A549 (cell line): ENCODE data around the gene TMEM79. TPM values are rescaled to one million over a fixed set of nuclear protein-coding genes. Genes with fewer than 3 reads are reported as not detected.

ENCODE experiments used
- ATAC-seq, 2 experiments: fragments of 200-7000 bp in 1 of 2; fragments of >200 bp in 1 of 2; cut with Nextera tagmentation in 1 of 2; cut with Tn5 transposase in 1 of 2; 3 replicates each; pipeline versions ENCODE4 v1.8.0 to v1.9.1; 2018 to 2020; ENCODE audit warnings: mild to moderate bottlenecking in 1 of 2, moderate library complexity in 1 of 2
- CTCF ChIA-PET: fragments of 300-600 bp; sonication (Branson Sonifier 250); formaldehyde crosslinking; extraction: SDS; loops from one replicate; lab custom pipeline; 2021; ENCODE audit warnings: antibody characterized with exemption, inconsistent platforms; lab: Yijun Ruan, JAX
- POLR2A ChIA-PET: fragments of 350-600 bp; formaldehyde crosslinking; extraction: SDS; loops from one replicate; lab custom pipeline; 2021; ENCODE audit warnings: antibody characterized with exemption, inconsistent platforms; lab: Yijun Ruan, JAX
- DNase-seq, 2 experiments: peaks; one replicate each; pipeline versions ENCODE4 v3.0.0 to v3.0.0-alpha.2; 2011 to 2016; ENCODE audit warnings: low read depth in 1 of 2, low spot score in 1 of 2
- FAIRE-seq: peaks from 2 replicates; lab custom pipeline; 2011; peaks lifted over from hg19 to GRCh38; lab: Jason Lieb, UNC
- H3K27ac ChIP-seq, 2 experiments: fragments of >200 bp; sonication (Bioruptor Twin); formaldehyde crosslinking; 3 replicates each; pipeline ENCODE4 v1.5.1; 2016 to 2017
- H3K4me1 ChIP-seq: fragments of >200 bp; sonication (Bioruptor Twin); formaldehyde crosslinking; 3 replicates; pipeline ENCODE4 v1.6.1; 2016
- H3K4me2 ChIP-seq: fragments of >200 bp; sonication (Bioruptor Twin); formaldehyde crosslinking; 3 replicates; pipeline ENCODE4 v1.6.1; 2016
- H3K4me3 ChIP-seq: fragments of >200 bp; sonication (Bioruptor Twin); formaldehyde crosslinking; 3 replicates; pipeline ENCODE4 v1.5.1; 2016
- H3K9me3 ChIP-seq: fragments of >200 bp; sonication (Bioruptor Twin); formaldehyde crosslinking; 3 replicates; pipeline ENCODE4 v1.6.1; 2016
- ATOH8 ChIP-seq: fragments of 250-450 bp; sonication (Bioruptor Pico); IDR thresholded peaks from 2 replicates; pipeline ENCODE4 v1.5.0; 2020; ENCODE audit warnings: low read depth, mild to moderate bottlenecking, moderate library complexity
- CEBPB ChIP-seq, 2 experiments: fragments of >200 bp in 1 of 2; sonication (Bioruptor Twin) in 1 of 2; formaldehyde crosslinking in 1 of 2; IDR thresholded peaks; 2 replicates each; pipeline ENCODE4 v1.6.1; 2012 to 2016
- ESRRA ChIP-seq: fragments of 150-350 bp; IDR thresholded peaks from 2 replicates; pipeline ENCODE4 v1.6.1; 2014; ENCODE audit warnings: mild to moderate bottlenecking, low read length, borderline replicate concordance
- FOSB ChIP-seq: fragments of 250-450 bp; sonication (Bioruptor Pico); IDR thresholded peaks from 2 replicates; pipeline ENCODE4 v1.5.0; 2020; ENCODE audit warnings: mild to moderate bottlenecking, moderate library complexity
- FOSL2 ChIP-seq, 2 experiments: fragments of 450-650 bp in 1 of 2; fragments of >200 bp in 1 of 2; sonication (Bioruptor Twin) in 1 of 2; formaldehyde crosslinking; IDR thresholded peaks; 2 replicates each; pipeline versions ENCODE4 v1.5.0 to v1.6.1; 2016 to 2020; ENCODE audit warnings: mild to moderate bottlenecking in 1 of 2, moderate library complexity in 1 of 2
- FOXS1 ChIP-seq: fragments of 250-450 bp; sonication (Bioruptor Pico); IDR thresholded peaks from 2 replicates; pipeline ENCODE4 v1.5.0; 2020; ENCODE audit warnings: mild to moderate bottlenecking, moderate library complexity
- GATA3 ChIP-seq: IDR thresholded peaks from 2 replicates; pipeline ENCODE4 v1.6.1; 2012; ENCODE audit warnings: borderline replicate concordance
- HDAC2 ChIP-seq: fragments of 200-600 bp; sonication (generic); IDR thresholded peaks from 2 replicates; pipeline ENCODE4 v1.6.1; 2016
- HMGXB4 ChIP-seq: fragments of 250-450 bp; sonication (Bioruptor Pico); IDR thresholded peaks from 2 replicates; pipeline ENCODE4 v1.5.0; 2021; ENCODE audit warnings: mild to moderate bottlenecking, moderate library complexity, borderline replicate concordance
- KDM1A ChIP-seq: fragments of 200-600 bp; sonication (generic); IDR thresholded peaks from 2 replicates; pipeline ENCODE4 v1.6.1; 2016; ENCODE audit warnings: low read depth, mild to moderate bottlenecking
- KDM5A ChIP-seq: fragments of 200-600 bp; sonication (generic); IDR thresholded peaks from 2 replicates; pipeline ENCODE4 v1.6.1; 2016; ENCODE audit warnings: antibody characterized with exemption, mild to moderate bottlenecking
- MAZ ChIP-seq: fragments of 150-350 bp; IDR thresholded peaks from 2 replicates; pipeline ENCODE4 v1.6.1; 2014; ENCODE audit warnings: antibody characterized with exemption, low read depth, low read length, borderline replicate concordance
- NFE2L2 ChIP-seq: fragments of 150-350 bp; conservative IDR thresholded peaks from 2 replicates; pipeline ENCODE4 v1.6.1; 2014; ENCODE audit warnings: low read length
- NR3C1 ChIP-seq: fragments of >200 bp; sonication (Bioruptor Twin); formaldehyde crosslinking; IDR thresholded peaks from 3 replicates; pipeline ENCODE4 v1.6.1; 2017
- PBX3 ChIP-seq: IDR thresholded peaks from 2 replicates; pipeline ENCODE4 v1.6.1; 2012
- SMC3 ChIP-seq: fragments of >200 bp; sonication (Bioruptor Twin); formaldehyde crosslinking; IDR thresholded peaks from 3 replicates; pipeline ENCODE4 v1.6.1; 2018; ENCODE audit warnings: inconsistent platforms
- SREBF2 ChIP-seq: fragments of 450-650 bp; IDR thresholded peaks from 2 replicates; pipeline ENCODE4 v1.6.1; 2014; ENCODE audit warnings: mild to moderate bottlenecking, moderate library complexity
- ZFP36 ChIP-seq: fragments of 450-650 bp; IDR thresholded peaks from 2 replicates; pipeline ENCODE4 v1.6.1; 2014; ENCODE audit warnings: borderline replicate concordance; ENCODE audit not compliant: partially characterized antibody
- ZSCAN20 ChIP-seq: fragments of 250-450 bp; sonication (Bioruptor Pico); IDR thresholded peaks from 2 replicates; pipeline ENCODE4 v1.8.0; 2022; ENCODE audit warnings: mild to moderate bottlenecking, moderate library complexity
- WGBS: methylation state at CpG from one replicate; pipeline ENCODE4 v1.1.6; 2017; ENCODE audit errors: missing lambda C conversion rate; 5-methylcytosine and 5-hydroxymethylcytosine counted together
- polyA plus RNA-seq, 4 experiments: library from polyadenylated mRNA; depleted of rRNA in 3 of 4; stranded (reverse); fragments of >200 nt; fragmentation: RNase III in 1 of 4; extraction: RNeasy Plus Mini Kit Qiagen cat#74134 plus additional on column Dnase treatment in 1 of 4; gene quantifications; 2 replicates in 3 of 4; 3 replicates in 1 of 4; pipeline ENCODE4 v1.2.3, GENCODE V29; 2011 to 2017
- TF ChIP-seq, protein P1 (sequence below): fragments of 200-600 bp; sonication (generic); IDR thresholded peaks from 2 replicates; pipeline ENCODE4 v1.6.1; 2016; ENCODE audit warnings: antibody characterized with exemption, mild to moderate bottlenecking, moderate library complexity

TMEM79 gene
- polyA plus RNA-seq, 2 of the 4 experiments (the other 2 are of a cell fraction), result 6.3 to 7.2 TPM

DNA sequence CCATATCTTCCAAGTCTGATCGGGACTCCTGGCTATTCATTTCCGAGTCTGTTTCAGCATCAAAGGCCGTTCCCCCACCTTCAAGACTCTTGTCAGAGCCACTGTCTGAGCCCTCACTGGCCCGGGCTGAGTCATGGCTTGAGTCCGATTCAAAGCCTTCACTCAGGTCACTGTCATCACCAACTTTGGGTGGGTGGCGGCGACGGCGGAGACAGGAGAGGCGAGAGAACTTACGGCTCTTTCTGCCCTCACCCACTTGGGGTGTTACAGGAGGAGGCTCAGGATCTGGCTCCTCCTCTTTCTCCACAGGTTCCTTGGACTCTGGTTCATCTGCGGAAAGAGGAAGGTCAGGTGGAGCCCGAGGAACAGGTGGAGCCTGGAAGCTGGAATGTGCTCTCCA lies 18.1 kb upstream of the TMEM79 start:
- no peak for ATAC-seq
- Histone ChIP-seq H3K4me3 (no peak overlapping the region), H3K4me1 (peaks cover 15% of the 10 kb centered on the region), H3K9me3 (no peaks in the 10 kb centered on the region), H3K27ac (no peak overlapping the region), H3K4me2 (no peak overlapping the region)
- POLR2A ChIA-PET, result no interaction called here
- DNase-seq, result no peak
- no peak for TF ChIP-seq ZSCAN20 (CRISPR knock-in tag)
- TF ChIP-seq, protein P1, sequence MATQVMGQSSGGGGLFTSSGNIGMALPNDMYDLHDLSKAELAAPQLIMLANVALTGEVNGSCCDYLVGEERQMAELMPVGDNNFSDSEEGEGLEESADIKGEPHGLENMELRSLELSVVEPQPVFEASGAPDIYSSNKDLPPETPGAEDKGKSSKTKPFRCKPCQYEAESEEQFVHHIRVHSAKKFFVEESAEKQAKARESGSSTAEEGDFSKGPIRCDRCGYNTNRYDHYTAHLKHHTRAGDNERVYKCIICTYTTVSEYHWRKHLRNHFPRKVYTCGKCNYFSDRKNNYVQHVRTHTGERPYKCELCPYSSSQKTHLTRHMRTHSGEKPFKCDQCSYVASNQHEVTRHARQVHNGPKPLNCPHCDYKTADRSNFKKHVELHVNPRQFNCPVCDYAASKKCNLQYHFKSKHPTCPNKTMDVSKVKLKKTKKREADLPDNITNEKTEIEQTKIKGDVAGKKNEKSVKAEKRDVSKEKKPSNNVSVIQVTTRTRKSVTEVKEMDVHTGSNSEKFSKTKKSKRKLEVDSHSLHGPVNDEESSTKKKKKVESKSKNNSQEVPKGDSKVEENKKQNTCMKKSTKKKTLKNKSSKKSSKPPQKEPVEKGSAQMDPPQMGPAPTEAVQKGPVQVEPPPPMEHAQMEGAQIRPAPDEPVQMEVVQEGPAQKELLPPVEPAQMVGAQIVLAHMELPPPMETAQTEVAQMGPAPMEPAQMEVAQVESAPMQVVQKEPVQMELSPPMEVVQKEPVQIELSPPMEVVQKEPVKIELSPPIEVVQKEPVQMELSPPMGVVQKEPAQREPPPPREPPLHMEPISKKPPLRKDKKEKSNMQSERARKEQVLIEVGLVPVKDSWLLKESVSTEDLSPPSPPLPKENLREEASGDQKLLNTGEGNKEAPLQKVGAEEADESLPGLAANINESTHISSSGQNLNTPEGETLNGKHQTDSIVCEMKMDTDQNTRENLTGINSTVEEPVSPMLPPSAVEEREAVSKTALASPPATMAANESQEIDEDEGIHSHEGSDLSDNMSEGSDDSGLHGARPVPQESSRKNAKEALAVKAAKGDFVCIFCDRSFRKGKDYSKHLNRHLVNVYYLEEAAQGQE, result no peak
- TF ChIP-seq FOXS1 (CRISPR knock-in tag), result no peak
- no peak for TF ChIP-seq MAZ
- TF ChIP-seq CEBPB (IDR thresholded peaks at IDR 0.05), result no peak
- no peak for FAIRE-seq
- CTCF ChIA-PET, result no interaction called here
- 92% methylated on average over 13 of the region's 13 CpGs for WGBS

DNA sequence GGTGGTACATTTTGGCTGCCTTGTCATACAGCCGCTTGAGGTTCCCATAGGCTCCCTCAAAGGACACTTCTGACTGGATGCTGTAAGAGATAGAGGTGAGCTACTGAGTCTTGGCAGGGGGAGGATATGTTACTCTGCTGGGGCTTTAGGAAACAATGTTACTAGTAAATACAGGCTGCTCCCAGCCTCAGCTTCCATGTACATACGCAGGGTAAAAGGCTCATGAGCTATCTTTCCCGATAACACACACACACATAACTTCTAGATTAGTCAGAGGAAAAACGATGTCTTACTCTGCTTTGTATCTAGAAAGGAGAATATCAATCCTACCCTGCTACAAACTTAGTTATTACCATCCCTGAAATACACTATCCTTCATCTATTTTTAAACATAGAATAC lies 15.8 kb upstream of the TMEM79 start:
- CTCF ChIA-PET, result interaction anchor here (0.9 to 1.0 kb wide), 2 partner anchors 13 to 172 kb away, joined by 3 to 5 read pairs; no protein-coding TSS in a partner anchor
- Histone ChIP-seq H3K4me1 (peaks cover 3% of the 10 kb centered on the region; the same call in 2 of the 3 replicates), H3K27ac (no peak overlapping the region), H3K4me2 (no peak overlapping the region), H3K9me3 (no peaks in the 10 kb centered on the region), H3K4me3 (no peak overlapping the region)
- no peak for FAIRE-seq
- TF ChIP-seq MAZ, result no peak
- no peak for DNase-seq
- WGBS, result 52% methylated on average over 4 of the region's 4 CpGs
- POLR2A ChIA-PET, result interaction anchor here (1.0 kb wide), 1 partner anchor 11 kb away, joined by 3 read pairs; no protein-coding TSS in a partner anchor
- ATAC-seq, result no peak

DNA sequence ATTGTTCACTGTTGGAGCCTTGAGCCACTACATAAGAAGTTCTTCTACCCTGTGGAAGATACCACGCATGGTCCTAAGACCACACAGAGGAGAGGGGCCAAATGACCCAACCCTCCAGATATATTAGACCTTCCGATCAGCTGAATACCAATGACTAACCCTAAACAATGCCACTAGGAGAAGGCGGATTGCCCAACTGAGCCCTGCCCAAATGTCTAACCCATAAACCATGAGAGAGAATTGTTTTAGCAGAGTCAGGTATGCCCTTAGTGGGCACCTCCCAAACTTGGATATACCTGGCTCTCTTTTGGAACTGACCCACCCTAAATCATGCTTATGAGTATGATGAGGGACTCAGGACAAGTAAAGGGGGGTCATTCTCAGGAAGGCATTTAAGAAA lies 13.8 kb upstream of the TMEM79 start:
- H3K4me1 ChIP-seq, result no peaks in the 10 kb centered on the region
- POLR2A ChIA-PET, result no interaction called here
- no peak for TF ChIP-seq HMGXB4 (CRISPR knock-in tag)
- no peak for TF ChIP-seq NR3C1
- TF ChIP-seq SMC3, result no peak
- no peak for TF ChIP-seq SREBF2
- TF ChIP-seq ESRRA, result no peak
- no peak for TF ChIP-seq NFE2L2
- TF ChIP-seq FOSL2 (IDR thresholded peaks at IDR 0.05), result no peak
- TF ChIP-seq FOSL2 (CRISPR knock-in tag; IDR thresholded peaks at IDR 0.05), result no peak
- TF ChIP-seq ATOH8 (CRISPR knock-in tag), result no peak
- TF ChIP-seq ZSCAN20 (CRISPR knock-in tag), result no peak
- no peak for TF ChIP-seq KDM1A
- no peak for TF ChIP-seq HDAC2
- no peak for TF ChIP-seq KDM5A
- no peak for TF ChIP-seq FOSB
- TF ChIP-seq ZFP36, result no peak
- TF ChIP-seq, protein P1, result no peak
- TF ChIP-seq PBX3, result no peak
- TF ChIP-seq GATA3, result no peak
- TF ChIP-seq, all 56 proteins: peak for 0
- no peak overlapping the region for H3K4me3 ChIP-seq
- FAIRE-seq (no peak), DNase-seq (no peak), ATAC-seq (no peak)
- H3K27ac ChIP-seq, result no peak overlapping the region
- H3K9me3 ChIP-seq, result no peaks in the 10 kb centered on the region
- no peak overlapping the region for H3K4me2 ChIP-seq
- CTCF ChIA-PET, result interaction anchor here (1.3 to 4.5 kb wide), 2 partner anchors 9 to 50 kb away, joined by 3 to 25 read pairs; no protein-coding TSS in a partner anchor
- 92% methylated on average over 3 of the region's 3 CpGs for WGBS
